GM23248 (cell line): ENCODE measurements around the gene TENM4.

Source experiments
- EZH2 ChIP-seq: fragments of 200-600 bp; sonication (generic); IDR thresholded peaks from 2 replicates; pipeline ENCODE4 v1.6.1; 2018; ENCODE audit warnings: antibody characterized with exemption, mild to moderate bottlenecking; ENCODE audit not compliant: insufficient read depth, poor library complexity, severe bottlenecking
- EZH2phosphoT487 ChIP-seq: fragments of 200-600 bp; sonication (generic); IDR thresholded peaks from 2 replicates; pipeline ENCODE4 v1.6.1; 2018; ENCODE audit warnings: antibody characterized with exemption, moderate library complexity, mild to moderate bottlenecking, low read depth; ENCODE audit not compliant: insufficient read depth

DNA sequence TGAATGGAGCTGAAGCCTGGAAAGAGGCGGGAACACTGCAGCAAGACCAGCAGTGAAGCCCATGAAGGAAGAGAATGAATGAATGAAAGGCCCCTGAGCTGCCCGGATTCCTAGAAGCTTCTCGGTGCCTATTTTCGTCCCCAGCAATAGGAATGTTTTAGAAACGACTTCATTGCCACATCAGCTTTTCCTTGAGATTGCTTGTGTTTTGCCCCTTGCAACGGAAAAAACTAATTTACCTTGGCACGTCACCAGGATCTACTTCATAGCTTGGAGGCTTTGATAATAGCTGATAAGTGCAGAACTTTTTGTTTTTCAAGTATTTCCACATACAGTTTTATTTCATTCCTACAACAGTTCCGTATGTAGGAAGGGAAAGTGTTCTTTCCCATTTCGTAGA is 617.2 kb downstream of the TENM4 start:
- TF ChIP-seq EZH2 = no peak
- no peak for TF ChIP-seq EZH2phosphoT487
